NCI-H1092 (cell line): ENCODE measurements around the gene FOCAD.
"Not testable (repeated sequence)": the region's sequence is repeated elsewhere in the genome, so short reads cannot be mapped to it uniquely, and the experiment has no call there.

Source experiments
- DNase-seq: peaks from one replicate; lab custom pipeline; 2025; lab: John Stamatoyannopoulos, UW

The FOCAD gene

DNA sequence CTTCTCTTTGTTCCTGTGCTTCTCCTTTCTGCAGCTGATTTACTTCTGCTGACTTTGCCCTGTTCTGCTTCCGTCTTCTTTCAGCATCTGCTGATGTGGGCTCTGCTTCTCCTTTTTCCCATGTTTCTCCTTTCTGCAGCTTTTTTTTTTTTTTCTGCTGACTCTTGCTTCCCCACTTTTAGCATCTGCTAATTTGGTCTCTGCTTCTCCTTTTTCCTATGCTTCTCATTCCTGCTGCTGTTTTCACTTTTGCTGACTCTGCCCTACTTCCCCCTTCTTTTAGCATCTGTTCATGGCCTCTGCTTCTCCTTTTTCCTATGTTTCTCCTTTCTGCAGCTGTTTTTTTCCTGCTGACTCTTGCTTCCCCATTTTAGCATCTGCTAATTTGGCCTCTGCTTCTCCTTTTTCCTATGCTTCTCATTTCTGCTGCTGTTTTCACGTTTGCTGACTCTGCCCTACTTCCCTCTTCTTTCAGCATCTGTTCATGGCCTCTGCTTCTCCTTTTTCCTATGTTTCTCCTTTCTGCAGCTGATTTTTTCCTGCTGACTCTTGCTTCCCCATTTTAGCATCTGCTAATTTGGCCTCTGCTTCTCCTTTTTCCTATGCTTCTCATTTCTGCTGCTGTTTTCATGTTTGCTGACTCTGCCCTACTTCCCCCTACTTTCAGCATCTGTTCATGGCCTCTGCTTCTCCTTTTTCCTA lies 289.3 kb downstream of the FOCAD start:
- DNase-seq: not testable (repeated sequence)

DNA sequence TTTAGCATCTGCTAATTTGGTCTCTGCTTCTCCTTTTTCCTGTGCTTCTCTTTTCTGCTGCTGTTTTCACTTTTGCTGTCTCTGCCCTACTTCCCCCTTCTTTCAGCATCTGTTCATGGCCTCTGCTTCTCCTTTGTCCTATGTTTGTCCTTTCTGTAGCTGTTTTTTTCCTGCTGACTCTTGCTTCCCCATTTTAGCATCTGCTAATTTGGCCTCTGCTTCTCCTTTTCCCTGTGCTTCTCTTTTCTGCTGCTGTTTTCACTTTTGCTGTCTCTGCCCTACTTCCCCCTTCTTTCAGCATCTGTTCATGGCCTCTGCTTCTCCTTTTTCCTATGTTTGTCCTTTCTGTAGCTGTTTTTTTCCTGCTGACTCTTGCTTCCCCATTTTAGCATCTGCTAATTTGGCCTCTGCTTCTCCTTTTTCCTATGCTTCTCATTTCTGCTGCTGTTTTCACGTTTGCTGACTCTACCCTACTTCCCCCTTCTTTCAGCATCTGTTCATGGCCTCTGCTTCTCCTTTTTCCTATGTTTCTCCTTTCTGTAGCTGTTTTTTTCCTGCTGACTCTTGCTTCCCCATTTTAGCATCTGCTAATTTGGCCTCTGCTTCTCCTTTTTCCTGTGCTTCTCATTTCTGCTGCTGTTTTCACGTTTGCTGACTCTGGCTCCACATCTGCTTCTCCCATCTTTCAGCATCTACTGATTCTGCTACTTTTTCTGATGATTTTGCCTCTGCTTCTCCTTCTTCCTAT lies 290.3 kb downstream of the FOCAD start:
- not testable (repeated sequence) for DNase-seq

DNA sequence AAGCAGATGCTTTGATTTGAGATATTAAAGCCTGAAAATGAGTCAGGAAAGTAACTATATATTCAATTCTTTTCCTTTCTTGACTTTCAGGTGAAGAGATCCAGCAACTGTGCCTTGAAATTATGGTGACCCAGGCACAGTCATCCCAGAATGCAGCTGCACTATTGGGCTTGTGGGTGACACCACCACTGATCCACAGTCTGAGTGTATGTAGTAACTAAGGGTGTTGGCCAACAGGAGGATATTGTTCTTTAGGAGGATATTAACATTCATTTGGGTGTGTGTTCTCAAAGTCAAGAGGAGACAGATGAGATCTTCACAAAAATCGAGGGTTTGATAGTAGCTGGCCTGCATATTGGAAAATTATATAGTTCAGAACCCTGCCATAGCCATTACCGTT lies 294.2 kb downstream of the FOCAD start:
- DNase-seq: no peak

DNA sequence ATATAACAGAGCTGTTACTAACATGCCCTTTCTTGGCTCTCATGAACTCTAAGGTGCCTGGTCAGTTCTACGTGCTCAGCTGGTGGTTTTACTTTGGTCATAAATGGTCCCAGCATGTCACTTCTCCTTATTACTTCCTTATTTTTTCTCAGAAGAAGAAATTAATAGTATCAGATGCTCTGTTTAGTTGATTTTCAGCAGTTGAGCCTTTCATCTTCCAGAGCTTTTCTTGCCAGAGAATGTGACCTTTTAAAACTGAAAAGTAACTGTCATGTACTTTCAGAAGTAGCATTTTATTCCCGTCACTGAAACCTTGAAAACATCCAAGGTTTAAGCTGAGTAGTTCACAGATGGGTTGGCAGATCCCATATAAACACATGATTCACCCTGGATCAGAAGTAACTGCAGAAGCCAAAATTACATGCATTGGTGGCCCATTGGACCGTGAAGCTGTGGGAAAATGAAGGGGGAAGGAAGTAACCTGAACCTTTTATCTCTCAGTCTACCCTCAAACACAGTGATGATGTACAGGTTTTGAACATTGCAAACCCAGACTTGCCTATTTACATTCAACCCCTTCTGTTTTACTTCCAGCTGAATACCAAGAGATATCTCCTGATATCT lies 296.9 kb downstream of the FOCAD start:
- no peak for DNase-seq

DNA sequence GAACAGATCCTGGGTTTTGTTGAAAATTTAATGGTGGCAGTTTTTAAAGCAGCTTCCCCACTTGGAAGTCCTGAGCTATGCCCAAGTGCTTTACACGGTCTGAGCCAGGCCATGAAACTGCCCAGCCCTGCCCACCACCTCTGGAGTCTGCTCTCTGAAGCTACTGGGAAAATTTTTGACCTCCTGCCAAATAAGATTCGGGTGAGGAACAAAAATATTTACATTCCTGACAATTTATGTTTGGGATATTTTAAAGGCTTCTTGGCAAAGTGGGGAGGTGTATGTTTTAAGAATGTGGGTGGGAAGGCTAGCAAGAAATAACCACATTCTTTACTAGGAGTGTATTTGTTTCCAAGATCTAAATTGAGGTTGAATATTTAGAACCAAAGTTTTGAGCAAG lies 297.4 kb downstream of the FOCAD start:
- no peak for DNase-seq

DNA sequence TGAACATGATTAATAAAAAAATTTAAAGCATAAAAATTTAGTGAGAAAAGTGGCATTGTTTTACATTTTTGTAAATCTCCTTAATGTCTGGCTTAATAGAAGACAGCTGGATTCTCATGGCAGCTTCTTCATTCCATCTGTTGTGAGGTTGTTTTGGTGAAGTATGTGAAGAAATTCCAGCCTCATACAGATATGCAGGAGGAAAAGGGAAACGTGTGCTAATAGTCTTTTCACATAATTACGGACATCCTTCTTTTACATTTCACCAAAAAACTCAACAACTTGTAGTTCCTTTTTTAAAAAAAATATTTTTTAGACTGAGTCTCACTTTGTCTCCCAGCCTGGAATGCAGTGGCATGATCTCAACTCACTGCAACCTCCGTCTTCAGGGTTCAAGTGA lies 300.4 kb downstream of the FOCAD start:
- DNase-seq: no peak

DNA sequence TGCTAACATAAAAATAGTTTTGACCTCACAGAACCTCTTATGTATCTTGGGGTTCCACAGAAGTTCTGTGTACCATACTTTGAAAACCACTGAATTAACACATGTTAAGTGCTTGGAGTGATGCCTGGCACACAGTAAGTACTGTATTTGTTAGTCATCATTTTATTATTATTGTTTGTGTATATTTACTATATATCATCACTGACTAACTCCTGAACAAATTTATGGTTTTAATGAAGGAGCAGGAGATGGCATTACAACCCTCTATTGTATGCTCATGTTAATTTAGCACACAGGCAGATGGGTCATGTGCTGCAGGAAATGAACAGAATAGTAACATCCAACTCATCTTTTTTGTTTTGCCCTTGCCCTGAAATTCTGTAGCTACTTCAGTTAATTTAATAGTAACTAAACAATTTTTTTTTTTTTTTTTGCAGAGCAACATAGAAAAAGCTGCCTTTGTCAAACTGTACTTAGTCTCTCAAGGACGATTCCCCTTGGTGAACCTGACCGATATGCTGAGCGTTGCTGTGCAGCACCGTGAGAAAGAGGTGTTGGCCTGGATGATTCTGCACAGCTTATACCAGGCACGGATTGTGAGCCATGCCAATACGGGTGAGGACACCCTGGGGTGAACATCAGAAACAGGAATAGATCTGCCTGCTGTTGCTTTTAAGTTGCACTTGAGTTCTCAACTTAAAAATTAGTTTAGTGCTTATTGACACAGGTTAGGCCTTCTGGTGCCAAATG lies 302.0 kb downstream of the FOCAD start:
- no peak for DNase-seq

DNA sequence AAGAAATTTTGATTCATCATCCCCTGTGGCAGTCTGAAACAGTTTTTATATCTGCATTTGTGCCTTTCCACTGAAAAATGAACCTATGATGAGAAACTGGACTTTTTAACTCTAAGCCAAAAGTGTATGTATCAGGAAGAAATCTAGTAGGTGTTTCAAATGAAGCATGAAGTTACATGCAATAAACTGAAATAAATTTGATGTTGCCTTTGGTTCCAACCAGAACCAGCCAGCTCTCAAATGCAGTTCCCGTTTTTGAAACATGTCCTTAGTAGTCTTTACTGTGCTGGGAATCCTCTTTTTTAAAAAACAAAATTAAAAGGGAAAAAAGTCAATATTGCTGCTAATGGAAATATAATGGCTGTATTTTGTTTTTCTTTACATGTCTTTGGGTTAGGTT lies 303.5 kb downstream of the FOCAD start:
- DNase-seq: no peak

DNA sequence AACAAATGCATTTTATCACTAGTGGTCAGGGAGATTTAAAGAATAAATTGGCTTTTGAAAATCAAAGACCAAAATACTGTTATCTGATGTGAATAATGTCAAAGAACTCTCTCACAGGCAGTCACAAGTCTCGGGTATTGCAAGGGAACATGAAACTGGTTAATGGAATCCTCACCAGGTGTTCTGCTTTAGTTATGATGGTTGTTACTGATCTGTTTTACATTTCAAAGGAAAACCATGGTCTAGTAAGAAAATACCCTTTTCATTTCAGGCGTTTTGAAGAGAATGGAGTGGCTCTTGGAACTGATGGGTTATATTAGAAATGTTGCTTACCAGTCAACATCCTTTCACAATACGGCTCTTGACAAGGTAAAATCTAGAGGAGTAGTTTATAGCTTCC lies 304.0 kb downstream of the FOCAD start:
- no peak for DNase-seq

DNA sequence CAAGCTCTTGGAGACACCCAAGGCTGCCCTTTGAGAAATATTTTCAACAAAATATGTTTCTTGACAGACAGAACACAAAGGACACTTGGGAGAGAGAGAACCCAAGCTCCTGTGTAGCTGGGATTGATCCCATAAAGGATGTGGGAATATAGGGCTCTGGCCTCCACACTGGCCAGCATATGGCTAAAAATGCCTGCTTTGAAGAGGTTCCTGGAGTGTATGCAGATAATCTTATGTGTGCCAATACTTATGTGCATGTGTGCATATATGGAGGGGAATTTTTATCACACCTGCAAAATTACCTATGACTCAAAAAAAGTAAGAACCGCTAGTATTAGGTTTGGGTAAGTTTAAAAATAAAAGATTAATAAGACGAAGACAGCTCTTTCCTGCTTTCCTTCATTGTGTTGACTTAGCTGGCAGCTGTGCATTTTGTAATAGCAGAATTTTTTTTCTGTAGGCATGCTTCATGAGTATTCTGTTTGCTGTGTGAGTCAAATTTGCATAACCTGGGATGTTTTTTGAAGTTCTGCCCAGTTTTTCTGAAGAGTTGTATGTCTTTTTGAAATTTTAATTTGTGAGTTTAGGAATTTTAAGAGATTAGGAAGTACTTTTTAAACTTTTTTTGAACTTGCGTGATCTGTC lies 304.7 kb downstream of the FOCAD start:
- DNase-seq: no peak

DNA sequence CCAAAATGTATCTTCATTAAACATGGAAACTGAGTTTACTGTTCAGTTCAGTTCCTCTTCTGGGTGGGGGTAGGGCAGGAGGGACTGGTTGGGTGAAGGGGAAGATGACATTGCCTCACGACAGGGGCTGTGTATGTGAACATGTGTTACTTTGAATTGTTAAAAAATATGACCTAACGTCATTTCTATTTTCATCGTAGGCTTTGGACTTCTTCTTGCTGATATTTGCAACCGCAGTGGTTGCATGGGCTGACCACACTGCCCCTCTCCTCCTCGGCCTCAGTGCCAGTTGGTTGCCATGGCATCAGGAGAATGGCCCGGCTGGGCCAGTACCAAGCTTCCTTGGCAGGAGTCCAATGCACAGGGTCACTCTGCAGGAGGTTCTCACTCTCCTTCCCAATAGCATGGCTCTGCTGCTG lies 305.9 kb downstream of the FOCAD start:
- peak; percentile 57 for DNase-seq

DNA sequence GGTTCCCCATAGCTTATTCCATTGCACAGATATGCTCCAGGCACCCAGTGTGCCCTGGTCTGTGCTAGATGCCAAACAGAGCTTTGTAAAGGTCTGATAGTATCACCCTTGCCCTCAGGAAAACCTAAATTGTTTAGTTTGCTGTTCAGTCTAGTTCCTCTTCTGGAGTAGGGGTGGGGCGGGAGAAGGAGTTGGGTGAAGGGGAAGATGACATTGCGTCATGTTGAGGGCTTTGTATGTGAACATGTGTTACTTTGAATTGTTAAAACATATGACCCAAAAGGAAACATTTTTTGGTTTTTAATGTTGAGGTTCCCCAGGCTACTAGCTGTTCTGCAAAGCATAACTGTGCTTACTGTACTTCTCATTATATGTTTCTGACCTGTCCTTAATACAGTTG lies 306.8 kb downstream of the FOCAD start:
- DNase-seq: no peak

DNA sequence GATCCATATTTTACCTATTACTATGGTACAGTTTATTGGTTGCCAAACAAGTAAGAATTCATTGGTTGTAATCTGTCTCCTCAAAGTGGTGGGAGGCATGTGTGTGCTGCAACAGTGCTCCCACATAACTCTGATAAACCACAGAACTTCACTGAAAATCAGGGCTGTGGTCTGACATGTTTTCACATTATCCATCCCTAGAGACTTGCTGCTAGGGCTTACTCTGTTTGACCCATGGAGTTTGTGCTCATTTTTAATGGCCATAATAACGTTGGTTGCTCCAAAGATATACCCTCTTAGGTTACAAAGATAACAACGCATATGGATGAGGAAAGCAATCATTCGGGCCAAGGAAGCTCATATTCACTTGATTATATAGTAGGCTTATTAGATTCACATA lies 310.4 kb downstream of the FOCAD start:
- DNase-seq: no peak

DNA sequence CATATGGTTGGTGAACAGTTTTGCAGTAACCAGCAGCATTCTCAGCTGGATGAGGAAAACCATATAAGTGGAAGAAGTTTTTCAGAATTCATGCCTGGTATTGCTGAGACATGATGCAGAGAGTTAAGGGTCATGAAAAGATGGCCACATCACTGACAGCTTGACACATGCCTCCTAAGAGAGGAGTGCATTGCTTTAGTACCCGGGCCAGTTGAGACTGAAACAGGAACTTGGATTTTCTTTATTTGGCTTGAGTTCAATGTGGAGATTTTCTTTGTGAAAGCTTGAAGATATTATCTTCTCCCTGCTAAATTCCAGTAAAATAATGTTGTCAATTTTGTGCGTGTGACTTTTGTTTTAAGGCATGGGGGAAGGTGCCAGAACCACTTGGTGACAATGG lies 311.6 kb downstream of the FOCAD start:
- DNase-seq: no peak

DNA sequence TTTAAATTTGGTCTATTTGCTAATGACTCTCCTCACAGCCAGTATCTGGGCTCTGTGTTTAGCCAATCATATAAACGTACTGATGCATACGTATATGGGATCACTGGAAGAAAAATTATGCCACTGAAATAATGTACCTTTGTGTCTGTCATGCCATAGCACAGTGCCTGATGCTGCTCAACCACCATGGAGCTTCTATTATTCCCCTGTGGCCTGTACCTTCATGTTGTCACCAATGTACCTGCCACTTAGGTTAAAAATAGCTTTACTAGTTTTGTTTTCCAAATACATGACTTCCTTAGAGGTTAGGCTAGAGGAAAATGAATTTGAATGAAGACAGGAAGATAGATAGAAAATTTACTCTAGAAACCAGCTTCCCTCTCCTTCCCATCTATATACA lies 312.8 kb downstream of the FOCAD start:
- no peak for DNase-seq

DNA sequence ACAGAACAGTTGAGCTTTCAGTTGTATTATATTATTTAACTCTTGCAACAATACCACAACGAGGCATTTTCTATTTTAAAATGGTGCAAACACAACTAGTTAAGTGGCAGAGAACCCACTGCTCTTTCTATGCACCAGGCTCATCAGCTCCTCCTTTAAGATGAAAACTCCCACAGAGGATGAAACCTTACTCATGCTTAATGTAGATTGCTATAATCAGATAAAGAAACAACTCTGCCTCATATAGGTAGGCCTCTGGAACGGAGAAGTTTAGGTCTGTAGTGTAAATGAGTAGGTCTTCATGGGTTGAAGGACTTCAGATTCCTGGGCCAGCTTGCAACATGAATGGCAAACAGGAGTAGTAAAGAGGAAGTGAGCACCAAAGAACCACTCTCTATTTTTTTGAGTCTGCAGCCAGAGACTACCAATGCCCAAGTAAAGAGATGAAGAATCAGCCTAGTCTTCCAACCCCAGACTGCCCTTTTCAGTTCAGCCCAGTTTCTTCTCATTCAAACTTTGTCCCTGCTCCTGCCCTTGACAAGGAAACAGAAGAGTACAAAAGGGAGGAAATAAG lies 313.5 kb downstream of the FOCAD start:
- no peak for DNase-seq

DNA sequence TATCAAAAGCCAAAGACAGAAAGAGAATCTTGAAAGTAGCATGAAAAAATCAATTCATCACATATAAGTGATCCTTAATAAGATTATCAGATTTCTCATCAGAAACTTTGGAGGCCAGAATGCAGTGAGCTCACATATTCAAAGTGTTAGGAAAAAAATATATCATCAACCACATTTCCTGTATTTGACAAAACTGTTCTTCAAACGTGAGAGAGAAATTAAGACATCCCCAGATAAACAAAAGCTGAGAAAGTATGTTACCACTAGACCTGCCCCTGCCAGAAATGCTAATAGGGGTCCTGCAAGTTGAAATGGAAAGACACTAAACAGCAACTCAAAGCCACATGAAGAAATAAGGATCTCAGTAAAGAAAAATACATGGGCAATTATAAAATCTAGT lies 317.5 kb downstream of the FOCAD start:
- DNase-seq: no peak

DNA sequence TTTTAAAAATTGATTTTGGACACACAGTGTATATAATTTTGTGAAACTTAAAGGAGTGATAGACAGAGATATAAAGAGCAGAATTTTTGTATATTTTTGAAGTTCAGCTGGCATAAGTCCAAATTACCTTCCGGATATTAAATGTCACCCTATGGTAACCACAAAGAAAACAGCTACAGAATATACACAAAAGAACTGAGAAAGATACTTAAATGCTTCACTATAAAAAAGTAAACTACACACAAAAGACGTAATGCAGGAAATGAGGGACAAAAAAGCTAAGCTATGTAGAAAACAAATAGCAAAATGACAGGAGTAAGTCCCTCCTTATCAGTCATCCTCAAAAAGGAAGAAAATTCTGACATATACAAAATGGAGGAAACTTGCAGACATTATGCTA lies 318.0 kb downstream of the FOCAD start:
- no peak for DNase-seq

DNA sequence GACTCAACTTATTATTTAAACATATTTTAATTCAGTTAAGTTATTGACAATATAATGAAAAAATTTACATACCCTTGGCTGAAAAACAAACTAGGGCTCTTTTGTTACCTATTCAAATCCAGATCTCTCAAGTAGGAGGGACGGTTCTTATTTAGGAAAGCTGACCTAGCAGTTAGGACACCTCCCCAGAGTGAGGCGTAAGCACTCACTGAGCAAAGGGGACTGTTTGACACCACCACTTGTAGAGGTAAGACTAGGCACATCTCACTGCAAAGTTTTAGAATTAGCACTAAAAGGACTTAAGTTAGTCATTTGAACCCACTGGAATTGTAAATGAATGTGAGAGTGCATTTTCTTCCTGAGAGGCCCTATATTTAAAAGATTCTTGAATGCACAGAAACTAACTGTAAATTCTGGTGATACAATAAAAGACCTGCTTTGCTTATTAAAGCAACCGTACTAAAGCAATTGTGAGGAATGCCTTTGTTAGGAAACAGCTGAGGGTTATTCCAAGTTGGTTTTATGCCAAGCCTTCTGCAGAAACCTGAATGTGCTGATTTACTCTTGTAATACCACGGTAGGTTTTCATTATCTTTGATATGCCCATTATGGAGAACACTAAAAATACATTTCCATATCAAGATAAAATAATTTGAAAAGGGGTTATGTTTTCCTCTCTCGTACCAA lies 331.2 kb downstream of the FOCAD start:
- DNase-seq: no peak

DNA sequence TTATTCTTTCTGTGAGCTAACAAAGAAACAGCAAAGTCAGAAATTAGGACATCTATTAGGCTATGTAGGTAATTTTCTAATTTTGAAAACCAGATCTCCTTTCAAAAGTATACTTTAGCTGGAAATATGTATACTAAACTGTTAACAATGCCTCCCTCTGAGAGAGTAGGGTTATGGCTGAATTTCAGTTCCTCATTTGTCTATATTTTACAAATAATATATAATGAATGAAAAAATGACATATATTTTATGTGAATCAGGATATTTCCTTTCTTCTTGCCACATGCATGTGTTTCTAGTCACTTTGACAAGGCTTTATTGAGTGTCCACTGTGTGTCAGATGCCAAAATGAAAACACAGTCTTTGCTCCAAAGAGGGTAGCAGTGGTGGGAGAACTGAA lies 331.9 kb downstream of the FOCAD start:
- no peak for DNase-seq
